Measurements from ENCODE around the gene CAMSAP1. TPM values are rescaled to one million over a fixed set of nuclear protein-coding genes. Genes with fewer than 3 reads are reported as not detected.

Gene CAMSAP1
- total RNA-seq, 4 donors from 2014 or later, result 11.8 to 23.4 (median 19.9) TPM

DNA sequence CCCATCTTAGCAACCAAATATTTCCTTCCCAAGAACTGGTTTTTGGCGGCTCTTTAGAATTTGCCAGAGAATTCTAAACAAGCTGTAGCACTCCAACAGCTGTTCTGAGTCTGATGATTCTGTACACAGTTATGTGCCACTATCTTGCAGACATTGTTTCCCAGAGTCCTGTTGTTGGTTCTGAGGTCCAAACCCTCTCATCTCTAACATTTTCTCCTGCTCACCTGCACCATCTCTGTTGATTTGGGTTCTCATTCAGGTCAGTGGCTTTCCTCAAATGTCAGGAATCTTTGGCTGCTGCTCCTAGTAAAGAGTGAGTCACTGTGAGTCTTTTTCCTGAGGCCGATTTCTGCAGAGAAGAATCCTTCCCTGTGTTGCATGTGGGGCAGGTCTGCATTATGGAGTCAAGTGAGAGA is 50.0 kb downstream of the CAMSAP1 start:
- H3K36me3 ChIP-seq, result no peaks in the 10 kb centered on the region
- 96 to 97% methylated on average over 2 of the region's 2 CpGs for WGBS, 2 donors
- H3K9me3 ChIP-seq, result no peaks in the 10 kb centered on the region
- H3K4me1 ChIP-seq, result no peaks in the 10 kb centered on the region
- no peaks in the 10 kb centered on the region for H3K27me3 ChIP-seq
- no peak overlapping the region for H3K4me3 ChIP-seq (replicated peaks in 1 of 3)
- H3K27ac ChIP-seq, result no peak overlapping the region
- TF ChIP-seq, protein P1, sequence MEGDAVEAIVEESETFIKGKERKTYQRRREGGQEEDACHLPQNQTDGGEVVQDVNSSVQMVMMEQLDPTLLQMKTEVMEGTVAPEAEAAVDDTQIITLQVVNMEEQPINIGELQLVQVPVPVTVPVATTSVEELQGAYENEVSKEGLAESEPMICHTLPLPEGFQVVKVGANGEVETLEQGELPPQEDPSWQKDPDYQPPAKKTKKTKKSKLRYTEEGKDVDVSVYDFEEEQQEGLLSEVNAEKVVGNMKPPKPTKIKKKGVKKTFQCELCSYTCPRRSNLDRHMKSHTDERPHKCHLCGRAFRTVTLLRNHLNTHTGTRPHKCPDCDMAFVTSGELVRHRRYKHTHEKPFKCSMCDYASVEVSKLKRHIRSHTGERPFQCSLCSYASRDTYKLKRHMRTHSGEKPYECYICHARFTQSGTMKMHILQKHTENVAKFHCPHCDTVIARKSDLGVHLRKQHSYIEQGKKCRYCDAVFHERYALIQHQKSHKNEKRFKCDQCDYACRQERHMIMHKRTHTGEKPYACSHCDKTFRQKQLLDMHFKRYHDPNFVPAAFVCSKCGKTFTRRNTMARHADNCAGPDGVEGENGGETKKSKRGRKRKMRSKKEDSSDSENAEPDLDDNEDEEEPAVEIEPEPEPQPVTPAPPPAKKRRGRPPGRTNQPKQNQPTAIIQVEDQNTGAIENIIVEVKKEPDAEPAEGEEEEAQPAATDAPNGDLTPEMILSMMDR (IDR thresholded peaks at IDR 0.05), result no peak
- intact Hi-C loops (cut with DNase I), result no loop called here
- DNase-seq, result no peak

DNA sequence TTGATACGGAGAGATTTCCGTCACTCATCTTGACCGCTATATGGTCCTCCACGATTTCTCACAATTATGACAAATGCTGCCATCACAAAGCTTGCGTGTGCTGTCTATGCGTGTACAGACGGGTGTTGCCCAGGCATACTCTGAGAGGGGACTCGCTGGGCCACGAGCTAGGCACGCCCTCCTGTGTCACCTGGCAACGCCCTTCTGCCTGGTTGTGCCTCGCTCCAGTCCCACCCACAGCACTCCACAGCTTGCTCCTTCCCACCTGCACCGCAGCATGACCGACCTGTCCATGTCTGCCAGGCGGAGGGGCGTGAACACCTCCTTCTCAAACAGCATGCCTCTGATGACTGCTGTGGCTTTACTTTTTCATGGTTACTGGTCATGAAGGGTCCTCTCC is 55.6 kb downstream of the CAMSAP1 start:
- no peaks in the 10 kb centered on the region for H3K36me3 ChIP-seq
- DNase-seq, result no peak
- H3K4me3 ChIP-seq (replicated peaks in 1 of 3), result no peak overlapping the region
- H3K4me1 ChIP-seq, result no peaks in the 10 kb centered on the region
- TF ChIP-seq POLR2A (IDR thresholded peaks at IDR 0.05), result no peak
- TF ChIP-seq, protein P1 (IDR thresholded peaks at IDR 0.05), result no peak
- H3K27me3 ChIP-seq, result no peaks in the 10 kb centered on the region
- intact Hi-C loops (cut with DNase I), result no loop called here
- H3K27ac ChIP-seq, result no peak overlapping the region
- H3K9me3 ChIP-seq, result no peaks in the 10 kb centered on the region
- 85 to 90% methylated on average over 16 of the region's 16 CpGs for WGBS, 2 donors

DNA sequence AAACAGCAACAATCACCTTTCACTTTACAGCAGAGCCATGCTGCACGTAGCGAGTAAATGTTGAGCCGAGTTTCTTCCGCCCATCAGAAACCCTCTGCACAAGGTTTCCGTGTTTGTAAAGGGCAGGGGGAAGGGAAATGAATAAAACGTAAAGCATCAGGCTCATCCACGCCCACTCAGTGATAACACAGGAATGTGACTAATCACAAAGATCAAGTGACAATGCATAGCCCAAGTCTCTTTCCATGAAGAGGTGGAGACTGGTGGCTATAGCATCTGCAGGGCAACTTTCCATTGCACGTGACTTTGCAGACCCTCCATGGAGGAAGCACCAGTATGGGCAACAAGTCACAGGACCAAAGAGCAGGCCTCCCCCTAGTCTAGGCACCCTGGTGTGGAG is 56.6 kb downstream of the CAMSAP1 start:
- no peak for DNase-seq
- Histone ChIP-seq H3K9me3 (no peaks in the 10 kb centered on the region), H3K36me3 (no peaks in the 10 kb centered on the region), H3K4me3 (replicated peaks in 1 of 3) (no peak overlapping the region), H3K4me1 (no peaks in the 10 kb centered on the region), H3K27ac (no peak overlapping the region), H3K27me3 (no peaks in the 10 kb centered on the region)
- intact Hi-C loops (cut with DNase I), result no loop called here
- 83 to 89% methylated on average over 8 of the region's 8 CpGs for WGBS, 2 donors
- TF ChIP-seq POLR2A (IDR thresholded peaks at IDR 0.05), result no peak

DNA sequence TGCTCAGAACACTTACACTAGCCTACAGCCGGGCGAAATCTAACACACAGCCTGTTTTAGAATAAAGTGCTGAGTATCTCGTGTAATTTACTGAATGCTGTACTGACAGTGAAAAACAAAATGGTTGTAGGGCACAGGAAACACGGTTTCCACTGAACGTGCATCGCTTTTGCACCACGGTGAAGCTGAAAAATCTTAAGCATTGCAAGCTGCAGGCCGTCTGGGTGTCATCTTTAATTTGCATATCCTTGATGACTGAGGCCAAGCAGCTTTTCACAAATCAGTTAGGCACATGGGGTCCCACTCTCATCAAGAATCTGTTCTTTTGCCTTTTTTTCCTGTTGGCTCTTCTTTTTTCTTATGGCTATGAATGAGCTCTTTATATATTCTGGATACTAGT is 58.2 kb downstream of the CAMSAP1 start:
- no peak overlapping the region for H3K4me3 ChIP-seq (replicated peaks in 1 of 3)
- 82 to 89% methylated on average over 8 of the region's 8 CpGs for WGBS, 2 donors
- no peak overlapping the region for H3K27ac ChIP-seq
- no peaks in the 10 kb centered on the region for H3K9me3 ChIP-seq
- TF ChIP-seq, protein P1 (IDR thresholded peaks at IDR 0.05), result no peak
- TF ChIP-seq POLR2A (IDR thresholded peaks at IDR 0.05), result no peak
- no peak for DNase-seq
- no peaks in the 10 kb centered on the region for H3K27me3 ChIP-seq
- H3K36me3 ChIP-seq, result no peaks in the 10 kb centered on the region
- no peaks in the 10 kb centered on the region for H3K4me1 ChIP-seq
- intact Hi-C loops (cut with DNase I), result no loop called here

DNA sequence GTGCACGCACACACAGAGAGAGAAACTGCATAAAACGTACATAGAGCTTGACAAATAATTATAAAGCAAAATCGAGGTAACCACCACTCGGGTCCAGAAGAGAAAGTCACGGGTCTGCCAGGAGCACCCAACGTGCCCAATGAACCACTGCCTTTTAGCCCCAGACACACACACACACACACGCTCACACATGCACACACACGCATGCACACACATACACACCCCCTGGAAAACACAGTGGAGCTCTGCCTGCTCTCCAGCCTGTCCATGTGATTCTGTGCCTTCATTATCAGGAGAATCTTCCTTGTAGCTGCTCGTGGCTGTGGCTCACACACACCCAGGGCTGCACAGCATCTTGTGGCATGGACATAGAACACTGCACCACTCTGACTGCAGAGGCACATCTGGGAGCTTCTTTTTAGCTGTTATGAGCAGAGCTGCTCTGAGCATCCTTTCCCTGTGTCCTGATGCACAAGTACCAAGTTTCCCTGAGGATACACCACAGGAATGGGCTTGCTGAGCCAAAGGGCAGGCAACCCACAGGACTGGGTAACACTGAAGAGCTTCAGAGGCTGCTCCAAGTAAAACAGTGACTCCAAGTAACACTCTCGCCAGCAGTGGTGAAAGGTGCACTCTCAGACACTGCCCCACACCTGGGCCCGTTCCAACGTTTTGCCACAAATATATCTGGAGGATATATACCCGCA is 58.9 kb downstream of the CAMSAP1 start:
- no peak overlapping the region for H3K4me3 ChIP-seq (replicated peaks in 1 of 3)
- TF ChIP-seq, protein P1 (IDR thresholded peaks at IDR 0.05), result no peak
- no peak for TF ChIP-seq POLR2A (IDR thresholded peaks at IDR 0.05)
- no peaks in the 10 kb centered on the region for H3K4me1 ChIP-seq
- whole genome bisulfite sequencing, 2 donors, result 93 to 94% methylated on average over 13 of the region's 13 CpGs
- no peaks in the 10 kb centered on the region for H3K9me3 ChIP-seq
- intact Hi-C loops (cut with DNase I), result no loop called here
- no peak overlapping the region for H3K27ac ChIP-seq
- DNase-seq, result no peak
- H3K36me3 ChIP-seq, result no peaks in the 10 kb centered on the region
- H3K27me3 ChIP-seq, result no peaks in the 10 kb centered on the region
